Activated T-cell treated with anti-CD3 and anti-CD28 coated beads, Interleukin-2, amount 50 U/mL, for 24 hours (primary cell): ENCODE measurements around the gene ATAD2B.
"Not testable (repeated sequence)": the region's sequence is repeated elsewhere in the genome, so short reads cannot be mapped to it uniquely, and the experiment has no call there.

Experiments used
- DNase-seq: peaks from one replicate; pipeline ENCODE4 v3.0.0-alpha.2; 2020
- H3K27ac Mint-ChIP-seq: 2 replicates; pipeline ENCODE4 v1.8.0; 2020; ENCODE audit warnings: mild to moderate bottlenecking, mixed read lengths
- H3K27me3 Mint-ChIP-seq: 2 replicates; pipeline ENCODE4 v1.8.0; 2020; ENCODE audit warnings: mixed read lengths
- H3K36me3 Mint-ChIP-seq: 2 replicates; pipeline ENCODE4 v1.8.0; 2020; ENCODE audit warnings: low read depth, mixed read lengths
- H3K4me1 Mint-ChIP-seq: 2 replicates; pipeline ENCODE4 v1.8.0; 2020; ENCODE audit warnings: low read depth, mixed read lengths
- H3K4me3 Mint-ChIP-seq: 2 replicates; pipeline ENCODE4 v1.8.0; 2020; ENCODE audit warnings: mild to moderate bottlenecking, moderate library complexity, mixed read lengths
- H3K9me3 Mint-ChIP-seq: 2 replicates; pipeline ENCODE4 v1.8.0; 2020; ENCODE audit warnings: mixed read lengths

The ATAD2B gene

GRCh38 chr2:23806201-23806600, 120.7 kb downstream of the ATAD2B start:
- Mint-ChIP-seq H3K9me3 (no peaks in the 10 kb centered on the region), H3K27me3 (no peaks in the 10 kb centered on the region), H3K27ac (no peak overlapping the region), H3K36me3 (peaks cover 46% of the 10 kb centered on the region), H3K4me3 (no peak overlapping the region), H3K4me1 (peaks cover 10% of the 10 kb centered on the region)
- DNase-seq: no peak

DNA sequence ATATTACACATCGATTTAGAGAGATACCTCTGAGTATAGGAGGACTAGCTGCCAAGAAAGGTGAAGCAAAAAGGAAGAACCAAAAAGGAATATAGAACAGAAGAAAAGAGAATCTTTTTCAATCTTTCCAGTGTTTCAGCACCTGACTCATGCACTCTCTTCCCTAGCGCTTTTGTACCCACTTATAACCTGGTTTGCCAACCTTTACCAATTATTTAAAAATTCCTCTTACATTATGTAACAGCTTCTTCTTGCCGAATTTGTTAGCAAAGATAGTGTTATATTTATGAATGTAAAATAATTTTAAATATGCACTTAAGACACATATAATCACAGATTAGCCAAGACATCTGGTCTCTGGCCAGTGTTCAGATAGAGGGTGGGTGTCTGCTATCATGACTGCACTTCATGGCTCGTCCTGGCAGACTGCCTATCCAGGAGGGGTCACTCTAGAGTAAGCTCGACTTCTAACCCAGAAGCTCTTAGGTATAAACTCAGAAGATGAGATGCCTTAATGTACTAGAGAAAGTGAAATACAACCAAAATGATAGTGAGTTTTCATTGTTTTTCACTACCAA, 122.9 kb downstream of the ATAD2B start:
- peaks cover 42% of the 10 kb centered on the region for H3K36me3 Mint-ChIP-seq
- H3K27ac Mint-ChIP-seq: peak overlapping the region; percentile 1
- H3K4me3 Mint-ChIP-seq: no peak overlapping the region
- peaks cover 3% of the 10 kb centered on the region for H3K4me1 Mint-ChIP-seq
- H3K27me3 Mint-ChIP-seq: no peaks in the 10 kb centered on the region
- H3K9me3 Mint-ChIP-seq: no peaks in the 10 kb centered on the region
- DNase-seq: no peak

DNA sequence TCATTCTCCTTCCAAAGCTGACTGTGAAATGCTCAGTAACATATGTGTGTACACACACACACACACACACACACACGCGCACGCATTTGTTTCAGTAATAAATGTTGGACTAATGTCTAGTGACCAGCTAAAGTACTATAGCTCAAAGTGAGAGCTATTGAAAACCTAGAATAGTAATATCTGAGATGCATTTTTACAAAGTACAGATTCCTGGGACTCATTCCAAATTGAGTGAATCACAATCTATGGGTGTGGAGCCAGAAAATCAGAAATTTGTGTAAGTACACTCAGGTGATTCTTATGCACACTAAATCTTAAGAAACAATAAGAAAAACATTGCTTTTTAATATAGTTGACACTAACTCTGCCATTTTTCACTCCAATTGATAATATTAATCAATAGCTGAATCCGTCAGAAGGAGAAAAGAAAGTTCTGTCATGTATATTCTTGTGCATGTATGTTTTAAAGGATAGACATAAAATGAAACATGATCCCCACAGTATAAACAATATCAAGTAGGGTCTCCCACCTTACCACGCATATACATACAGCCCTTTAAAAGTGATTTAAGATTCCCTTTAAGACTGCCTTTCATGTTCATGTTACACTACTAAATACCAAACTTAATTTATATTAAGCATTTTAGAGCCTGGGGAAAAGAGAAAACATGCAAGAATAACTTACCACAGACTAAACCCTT, 123.5 kb downstream of the ATAD2B start:
- Mint-ChIP-seq H3K4me1 (peaks cover 2% of the 10 kb centered on the region), H3K27me3 (no peaks in the 10 kb centered on the region), H3K27ac (no peak overlapping the region), H3K9me3 (no peaks in the 10 kb centered on the region), H3K36me3 (peaks cover 41% of the 10 kb centered on the region), H3K4me3 (no peak overlapping the region)
- DNase-seq: no peak

DNA sequence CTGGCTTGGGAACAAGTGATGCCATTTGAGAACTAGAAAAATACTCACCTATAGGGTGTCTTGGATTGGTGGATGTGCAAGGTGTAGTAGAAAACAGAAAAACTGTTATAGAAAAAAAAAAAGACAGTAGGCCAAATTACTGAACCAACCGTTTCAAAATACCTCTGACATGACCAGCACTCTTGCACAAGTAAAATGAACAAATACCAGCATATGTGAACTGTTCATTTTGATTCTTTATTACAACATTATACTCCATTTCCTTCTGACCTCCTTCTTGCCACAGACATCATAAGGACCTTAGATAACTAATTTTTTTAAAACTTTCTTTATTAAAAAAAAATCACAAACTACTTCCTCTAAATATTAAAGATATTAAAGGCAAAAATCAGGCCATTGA, 125.5 kb downstream of the ATAD2B start:
- Mint-ChIP-seq H3K4me1 (peaks cover 3% of the 10 kb centered on the region), H3K9me3 (no peaks in the 10 kb centered on the region), H3K4me3 (no peak overlapping the region), H3K27ac (no peak overlapping the region), H3K27me3 (no peaks in the 10 kb centered on the region), H3K36me3 (peaks cover 41% of the 10 kb centered on the region)
- no peak for DNase-seq

- no peak overlapping the region for H3K27ac Mint-ChIP-seq
- no peaks in the 10 kb centered on the region for H3K27me3 Mint-ChIP-seq
- peaks cover 18% of the 10 kb centered on the region for H3K4me1 Mint-ChIP-seq
- H3K9me3 Mint-ChIP-seq: no peaks in the 10 kb centered on the region
- DNase-seq: no peak
- H3K4me3 Mint-ChIP-seq: no peak overlapping the region
- peaks cover 31% of the 10 kb centered on the region for H3K36me3 Mint-ChIP-seq
Observed at GRCh38 chr2:23794234-23794633, 132.7 kb downstream of the ATAD2B start.

DNA sequence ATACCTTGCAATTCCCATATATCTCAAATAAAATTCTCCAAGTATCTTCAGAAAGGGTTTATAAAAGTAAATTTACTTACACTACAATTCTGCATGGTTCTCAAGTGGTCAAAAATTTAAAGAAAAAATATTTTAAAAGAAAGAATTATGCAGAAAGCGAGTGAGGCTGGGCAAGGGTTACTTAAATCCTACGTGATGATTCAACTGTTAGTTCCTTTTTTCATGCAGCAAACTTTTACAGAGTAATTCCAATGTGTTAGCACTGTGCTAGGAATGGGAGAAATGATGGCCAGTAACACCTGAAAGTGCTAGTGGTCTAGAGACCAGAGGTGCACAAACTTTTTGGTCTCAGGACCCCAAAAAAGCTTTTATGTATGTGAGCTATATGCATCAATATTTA, 133.4 kb downstream of the ATAD2B start:
- H3K9me3 Mint-ChIP-seq: no peaks in the 10 kb centered on the region
- no peak overlapping the region for H3K4me3 Mint-ChIP-seq
- H3K27me3 Mint-ChIP-seq: no peaks in the 10 kb centered on the region
- H3K27ac Mint-ChIP-seq: no peak overlapping the region
- peaks cover 25% of the 10 kb centered on the region for H3K4me1 Mint-ChIP-seq
- H3K36me3 Mint-ChIP-seq: peaks cover 31% of the 10 kb centered on the region
- DNase-seq: no peak

GRCh38 chr2:23791030-23791429, 135.9 kb downstream of the ATAD2B start:
- Mint-ChIP-seq H3K4me1 (peaks cover 34% of the 10 kb centered on the region), H3K4me3 (no peak overlapping the region), H3K36me3 (peaks cover 36% of the 10 kb centered on the region), H3K27me3 (no peaks in the 10 kb centered on the region), H3K9me3 (no peaks in the 10 kb centered on the region), H3K27ac (peak overlapping the region; percentile 63)
- DNase-seq: no peak

DNA sequence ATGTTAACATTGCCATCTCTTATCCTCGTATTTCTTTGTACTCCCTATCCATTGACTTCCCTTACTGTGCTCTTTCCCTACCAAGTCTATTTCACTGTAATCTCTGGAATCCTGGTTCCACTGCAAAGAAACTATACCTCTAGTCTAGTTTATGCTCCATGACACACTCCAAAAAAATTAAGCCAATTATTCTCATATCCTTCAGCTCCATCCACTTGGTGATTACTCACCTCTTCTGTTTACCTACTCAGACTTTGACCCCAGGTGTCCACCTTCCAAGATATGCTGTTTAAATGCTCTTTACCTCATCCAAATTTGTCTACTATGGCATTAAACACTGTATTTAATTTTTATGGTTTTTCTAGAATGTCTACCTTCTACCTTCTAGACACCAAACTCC, 137.9 kb downstream of the ATAD2B start:
- Mint-ChIP-seq H3K4me3 (no peak overlapping the region), H3K27me3 (no peaks in the 10 kb centered on the region), H3K9me3 (no peaks in the 10 kb centered on the region), H3K27ac (no peak overlapping the region), H3K4me1 (peaks cover 34% of the 10 kb centered on the region), H3K36me3 (peaks cover 45% of the 10 kb centered on the region)
- DNase-seq: no peak

GRCh38 chr2:23788100-23788499, 138.8 kb downstream of the ATAD2B start:
- H3K27me3 Mint-ChIP-seq: no peaks in the 10 kb centered on the region
- H3K9me3 Mint-ChIP-seq: no peaks in the 10 kb centered on the region
- no peak overlapping the region for H3K4me3 Mint-ChIP-seq
- DNase-seq: no peak
- H3K27ac Mint-ChIP-seq: peak overlapping the region; percentile 34
- H3K36me3 Mint-ChIP-seq: peaks cover 50% of the 10 kb centered on the region
- H3K4me1 Mint-ChIP-seq: peaks cover 34% of the 10 kb centered on the region

GRCh38 chr2:23784971-23785370, 142.0 kb downstream of the ATAD2B start:
- H3K36me3 Mint-ChIP-seq: peaks cover 58% of the 10 kb centered on the region
- no peak for DNase-seq
- H3K9me3 Mint-ChIP-seq: no peaks in the 10 kb centered on the region
- H3K4me1 Mint-ChIP-seq: peaks cover 24% of the 10 kb centered on the region
- no peaks in the 10 kb centered on the region for H3K27me3 Mint-ChIP-seq
- no peak overlapping the region for H3K27ac Mint-ChIP-seq
- no peak overlapping the region for H3K4me3 Mint-ChIP-seq

DNA sequence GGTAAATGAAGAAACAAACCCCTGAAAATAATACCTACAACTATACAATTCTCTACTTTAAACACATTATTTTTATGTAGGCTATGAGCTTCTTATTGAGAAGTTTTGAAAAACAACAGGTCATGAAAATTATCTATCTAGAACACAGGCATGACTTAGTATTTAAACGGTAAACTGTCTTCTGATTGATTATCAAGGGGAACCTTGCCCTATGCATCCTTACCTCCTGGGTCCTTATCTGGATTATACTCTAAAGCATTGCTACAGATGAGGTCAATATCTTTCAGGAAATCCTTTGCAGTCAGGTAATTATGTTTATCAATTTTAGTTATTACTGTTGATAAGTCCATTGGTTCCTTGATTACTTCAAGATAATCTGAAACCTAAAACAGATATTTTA, 144.3 kb downstream of the ATAD2B start:
- Mint-ChIP-seq H3K27me3 (no peaks in the 10 kb centered on the region), H3K9me3 (no peaks in the 10 kb centered on the region), H3K27ac (no peak overlapping the region), H3K4me1 (peaks cover 2% of the 10 kb centered on the region), H3K36me3 (peaks cover 58% of the 10 kb centered on the region), H3K4me3 (no peak overlapping the region)
- DNase-seq: no peak

DNA sequence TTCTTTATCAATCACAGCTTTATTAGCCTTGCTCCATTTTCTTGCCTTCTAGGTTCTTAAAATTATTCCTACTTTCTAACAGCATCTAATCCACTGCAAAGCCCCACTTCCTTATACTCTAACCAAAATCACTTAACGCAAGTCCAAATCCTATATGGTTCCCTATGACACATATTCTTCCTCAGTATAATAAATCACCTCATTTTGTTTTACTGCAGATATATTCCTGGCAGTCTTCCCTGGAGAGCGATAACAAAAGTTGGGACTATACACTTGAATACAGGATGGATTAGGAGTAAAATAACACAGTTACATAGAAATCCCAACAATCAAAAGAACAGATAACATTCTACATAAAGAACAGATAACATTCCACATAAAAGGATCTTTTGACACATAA, 144.8 kb downstream of the ATAD2B start:
- Mint-ChIP-seq H3K9me3 (no peaks in the 10 kb centered on the region), H3K27ac (no peak overlapping the region), H3K4me3 (no peak overlapping the region), H3K36me3 (peaks cover 60% of the 10 kb centered on the region), H3K4me1 (no peaks in the 10 kb centered on the region), H3K27me3 (no peaks in the 10 kb centered on the region)
- no peak for DNase-seq

DNA sequence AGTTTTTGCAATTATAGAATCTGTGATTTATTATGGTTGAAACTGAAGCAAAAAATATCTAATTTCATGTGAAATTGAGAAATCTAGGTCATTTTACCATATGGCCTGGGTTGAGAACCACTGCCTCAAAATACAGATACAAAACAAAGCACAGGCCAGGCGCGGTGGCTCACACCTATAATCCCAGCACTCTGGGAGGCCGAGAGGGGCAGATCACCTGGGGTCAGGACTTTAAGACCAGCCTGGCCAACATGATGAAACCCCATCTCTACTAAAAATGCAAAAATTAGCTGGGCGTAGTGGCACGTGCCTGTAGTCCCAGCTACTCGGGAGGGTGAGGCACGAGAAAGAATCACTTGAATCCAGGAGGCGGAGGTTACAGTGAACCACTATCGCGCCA, 146.5 kb downstream of the ATAD2B start:
- peaks cover 60% of the 10 kb centered on the region for H3K36me3 Mint-ChIP-seq
- H3K27ac Mint-ChIP-seq, DNase-seq, H3K4me1 Mint-ChIP-seq, H3K9me3 Mint-ChIP-seq, H3K27me3 Mint-ChIP-seq, H3K4me3 Mint-ChIP-seq: not testable (repeated sequence)

DNA sequence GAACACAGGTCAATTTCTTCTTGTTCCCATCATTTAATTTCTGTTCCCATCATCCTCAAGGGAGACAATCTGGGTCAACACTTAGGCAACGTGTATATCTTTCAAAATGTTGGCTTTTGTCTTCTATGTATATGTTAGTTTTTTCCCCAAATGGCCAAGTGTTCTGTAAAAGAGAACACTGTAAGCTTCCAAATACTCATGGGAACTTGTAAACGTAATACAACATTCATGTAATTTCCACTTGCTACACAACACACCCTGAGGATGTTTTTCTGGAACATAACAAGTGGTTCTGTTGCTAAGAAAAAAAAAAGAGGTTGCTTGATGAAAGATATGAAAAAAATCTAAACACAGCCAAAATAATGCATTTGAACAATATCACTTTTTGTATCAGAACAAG, 149.1 kb downstream of the ATAD2B start:
- DNase-seq: no peak

GRCh38 chr2:23776021-23776420, 150.9 kb downstream of the ATAD2B start:
- Mint-ChIP-seq H3K27ac (no peak overlapping the region), H3K4me1 (no peaks in the 10 kb centered on the region), H3K9me3 (no peaks in the 10 kb centered on the region), H3K27me3 (no peaks in the 10 kb centered on the region), H3K36me3 (peaks cover 75% of the 10 kb centered on the region), H3K4me3 (no peak overlapping the region)
- no peak for DNase-seq

More for the DNA sequence above, 149.1 kb downstream of the ATAD2B start:
- no peak overlapping the region for H3K4me3 Mint-ChIP-seq
- H3K4me1 Mint-ChIP-seq: no peaks in the 10 kb centered on the region
- no peaks in the 10 kb centered on the region for H3K9me3 Mint-ChIP-seq
- no peak overlapping the region for H3K27ac Mint-ChIP-seq
- H3K36me3 Mint-ChIP-seq: peaks cover 64% of the 10 kb centered on the region
- H3K27me3 Mint-ChIP-seq: no peaks in the 10 kb centered on the region
